ENCODE data around the gene KRT222. TPM values are rescaled to one million over a fixed set of nuclear protein-coding genes. Genes with fewer than 3 reads are reported as not detected.

Gene KRT222
- total RNA-seq, 1 donor from 2014 or later, result not detected

DNA sequence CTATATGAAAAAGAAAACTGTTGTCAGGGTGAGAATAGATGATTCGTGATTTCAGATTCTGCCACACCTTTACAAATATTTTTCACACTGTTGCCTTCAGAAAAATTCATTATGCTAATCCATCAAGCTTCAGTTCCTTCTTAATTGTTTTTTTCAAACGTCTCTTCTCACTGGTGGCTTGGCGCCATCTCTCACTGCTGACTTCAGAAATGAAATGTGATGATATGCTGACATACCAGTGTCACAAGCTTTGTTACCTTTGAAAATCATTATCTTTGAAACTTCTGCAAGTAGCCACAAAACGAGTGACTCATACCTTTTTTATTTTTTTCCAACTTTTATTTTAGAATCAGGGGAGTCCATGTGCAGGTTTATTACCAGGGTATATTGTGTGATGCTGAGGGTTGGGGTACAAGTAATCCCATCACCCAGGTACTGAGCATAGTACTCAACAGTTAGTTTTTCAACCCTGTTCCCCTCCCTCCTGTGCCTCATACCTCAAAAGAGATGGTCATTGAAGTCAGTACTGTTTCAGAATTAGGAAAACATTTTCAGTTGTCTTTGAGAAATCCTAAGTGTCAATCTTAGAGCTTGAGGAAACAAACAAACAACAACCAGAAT is 14.0 kb upstream of the KRT222 start:
- Mint-ChIP-seq H3K4me3 (no peak overlapping the region), H3K27me3 (ENCODE audit: low read depth) (peaks cover 55% of the 10 kb centered on the region), H3K9me3 (no peaks in the 10 kb centered on the region), H3K4me1 (peaks cover 6% of the 10 kb centered on the region), H3K36me3 (no peaks in the 10 kb centered on the region), H3K27ac (no peak overlapping the region)
- TF ChIP-seq, protein P1, sequence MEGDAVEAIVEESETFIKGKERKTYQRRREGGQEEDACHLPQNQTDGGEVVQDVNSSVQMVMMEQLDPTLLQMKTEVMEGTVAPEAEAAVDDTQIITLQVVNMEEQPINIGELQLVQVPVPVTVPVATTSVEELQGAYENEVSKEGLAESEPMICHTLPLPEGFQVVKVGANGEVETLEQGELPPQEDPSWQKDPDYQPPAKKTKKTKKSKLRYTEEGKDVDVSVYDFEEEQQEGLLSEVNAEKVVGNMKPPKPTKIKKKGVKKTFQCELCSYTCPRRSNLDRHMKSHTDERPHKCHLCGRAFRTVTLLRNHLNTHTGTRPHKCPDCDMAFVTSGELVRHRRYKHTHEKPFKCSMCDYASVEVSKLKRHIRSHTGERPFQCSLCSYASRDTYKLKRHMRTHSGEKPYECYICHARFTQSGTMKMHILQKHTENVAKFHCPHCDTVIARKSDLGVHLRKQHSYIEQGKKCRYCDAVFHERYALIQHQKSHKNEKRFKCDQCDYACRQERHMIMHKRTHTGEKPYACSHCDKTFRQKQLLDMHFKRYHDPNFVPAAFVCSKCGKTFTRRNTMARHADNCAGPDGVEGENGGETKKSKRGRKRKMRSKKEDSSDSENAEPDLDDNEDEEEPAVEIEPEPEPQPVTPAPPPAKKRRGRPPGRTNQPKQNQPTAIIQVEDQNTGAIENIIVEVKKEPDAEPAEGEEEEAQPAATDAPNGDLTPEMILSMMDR (IDR thresholded peaks at IDR 0.05; ENCODE audit: unreplicated experiment), result no peak
- DNase-seq (ENCODE audit: low spot score in 2 of 2, unreplicated experiment in 2 of 2), result no peak

DNA sequence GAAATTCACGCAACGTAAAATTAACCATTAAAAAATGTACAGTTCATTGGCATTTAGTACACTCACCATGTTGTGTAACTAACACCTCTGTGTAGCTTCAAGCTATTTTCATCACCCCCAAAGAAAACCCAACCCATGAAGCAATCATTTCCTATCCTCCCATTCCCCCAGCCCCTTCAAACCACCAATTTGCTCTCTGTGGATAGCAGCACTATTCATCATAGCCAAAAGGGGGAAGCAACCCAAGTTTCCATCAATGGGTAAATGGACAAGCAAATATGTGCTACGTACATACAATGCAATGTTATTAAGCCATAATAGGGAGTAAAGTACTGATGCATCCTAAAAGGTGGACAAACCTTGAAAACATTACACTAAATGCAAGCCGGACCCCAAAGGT is 10.9 kb upstream of the KRT222 start:
- H3K27ac Mint-ChIP-seq, result no peak overlapping the region
- no peaks in the 10 kb centered on the region for H3K9me3 Mint-ChIP-seq
- DNase-seq (ENCODE audit: low spot score in 2 of 2, unreplicated experiment in 2 of 2), result no peak
- TF ChIP-seq, protein P1 (IDR thresholded peaks at IDR 0.05; ENCODE audit: unreplicated experiment), result no peak
- no peaks in the 10 kb centered on the region for H3K36me3 Mint-ChIP-seq
- H3K27me3 Mint-ChIP-seq (ENCODE audit: low read depth), result peaks cover 53% of the 10 kb centered on the region
- peaks cover 7% of the 10 kb centered on the region for H3K4me1 Mint-ChIP-seq
- H3K4me3 Mint-ChIP-seq, result no peak overlapping the region

DNA sequence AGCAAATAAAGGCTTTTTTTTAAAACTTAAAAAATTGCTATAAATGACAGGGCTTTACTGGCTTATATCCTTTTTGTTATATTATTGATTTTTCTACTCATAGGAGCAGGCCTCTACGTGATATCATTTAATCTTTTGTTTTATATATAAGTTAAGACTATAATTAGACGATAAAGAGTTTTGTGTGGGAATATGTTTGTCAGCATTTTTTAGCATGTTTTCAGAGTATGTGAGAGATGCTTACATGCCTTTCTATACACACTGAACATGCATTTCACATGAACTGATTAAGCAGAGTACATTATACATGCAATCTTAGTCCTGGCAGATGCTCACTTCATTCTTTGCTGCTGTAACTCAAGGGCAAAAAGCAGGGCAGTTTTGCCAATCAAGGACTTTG is 7.7 kb upstream of the KRT222 start:
- peaks cover 7% of the 10 kb centered on the region for H3K4me1 Mint-ChIP-seq
- H3K36me3 Mint-ChIP-seq, result no peaks in the 10 kb centered on the region
- TF ChIP-seq, protein P1 (IDR thresholded peaks at IDR 0.05; ENCODE audit: unreplicated experiment), result no peak
- H3K4me3 Mint-ChIP-seq, result no peak overlapping the region
- H3K27me3 Mint-ChIP-seq (ENCODE audit: low read depth), result peaks cover 46% of the 10 kb centered on the region
- H3K27ac Mint-ChIP-seq, result no peak overlapping the region
- H3K9me3 Mint-ChIP-seq, result no peaks in the 10 kb centered on the region
- no peak for DNase-seq (ENCODE audit: low spot score in 2 of 2, unreplicated experiment in 2 of 2)

DNA sequence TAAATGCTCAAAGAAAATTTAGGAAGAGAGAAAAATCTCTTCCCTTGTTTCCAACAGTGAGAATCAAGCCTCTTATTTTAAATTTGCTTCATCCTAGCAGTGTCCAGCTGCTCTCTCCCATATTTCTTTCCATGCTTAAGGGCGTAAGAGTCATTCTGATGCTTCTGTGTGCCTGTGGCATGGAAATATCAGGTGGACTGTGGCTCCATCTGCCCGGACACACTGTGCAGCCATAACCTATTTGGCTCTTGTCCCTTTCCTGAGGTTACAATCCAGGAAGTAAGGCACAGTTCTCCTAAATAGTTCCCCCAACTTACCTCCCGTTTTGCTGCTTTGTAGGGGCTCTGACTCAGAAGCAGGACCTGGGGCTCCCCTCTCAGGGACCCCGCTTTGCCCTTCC is 6.3 kb upstream of the KRT222 start:
- no peak overlapping the region for H3K27ac Mint-ChIP-seq
- no peak overlapping the region for H3K4me3 Mint-ChIP-seq
- peaks cover 33% of the 10 kb centered on the region for H3K27me3 Mint-ChIP-seq (ENCODE audit: low read depth)
- no peak for DNase-seq (ENCODE audit: low spot score in 2 of 2, unreplicated experiment in 2 of 2)
- no peaks in the 10 kb centered on the region for H3K36me3 Mint-ChIP-seq
- no peaks in the 10 kb centered on the region for H3K9me3 Mint-ChIP-seq
- TF ChIP-seq, protein P1 (IDR thresholded peaks at IDR 0.05; ENCODE audit: unreplicated experiment), result no peak
- peaks cover 7% of the 10 kb centered on the region for H3K4me1 Mint-ChIP-seq

DNA sequence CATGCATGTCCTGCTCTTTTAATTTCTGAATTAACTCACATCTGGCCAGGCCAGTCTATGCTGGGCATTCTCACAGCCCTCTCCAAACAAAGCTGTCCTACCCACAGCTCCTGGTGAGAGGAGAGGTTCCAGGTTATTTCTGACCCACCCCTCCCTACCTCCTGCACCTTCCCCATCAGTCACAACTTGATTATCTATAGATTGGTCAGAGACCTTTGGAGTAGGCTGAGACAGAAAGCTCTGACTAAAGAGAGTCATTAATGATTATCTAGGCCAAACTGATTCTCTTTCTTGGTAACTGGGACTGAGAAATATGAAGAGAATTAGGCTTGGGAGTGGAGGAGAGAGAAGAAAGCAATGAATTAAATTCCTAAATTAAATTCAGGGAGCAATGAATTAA is 1.4 kb upstream of the KRT222 start:
- peaks cover 20% of the 10 kb centered on the region for H3K27me3 Mint-ChIP-seq (ENCODE audit: low read depth)
- peaks cover 7% of the 10 kb centered on the region for H3K4me1 Mint-ChIP-seq
- H3K4me3 Mint-ChIP-seq, result no peak overlapping the region
- H3K9me3 Mint-ChIP-seq, result no peaks in the 10 kb centered on the region
- TF ChIP-seq, protein P1 (IDR thresholded peaks at IDR 0.05; ENCODE audit: unreplicated experiment), result no peak
- no peak for DNase-seq (ENCODE audit: low spot score in 2 of 2, unreplicated experiment in 2 of 2)
- H3K36me3 Mint-ChIP-seq, result no peaks in the 10 kb centered on the region
- no peak overlapping the region for H3K27ac Mint-ChIP-seq

DNA sequence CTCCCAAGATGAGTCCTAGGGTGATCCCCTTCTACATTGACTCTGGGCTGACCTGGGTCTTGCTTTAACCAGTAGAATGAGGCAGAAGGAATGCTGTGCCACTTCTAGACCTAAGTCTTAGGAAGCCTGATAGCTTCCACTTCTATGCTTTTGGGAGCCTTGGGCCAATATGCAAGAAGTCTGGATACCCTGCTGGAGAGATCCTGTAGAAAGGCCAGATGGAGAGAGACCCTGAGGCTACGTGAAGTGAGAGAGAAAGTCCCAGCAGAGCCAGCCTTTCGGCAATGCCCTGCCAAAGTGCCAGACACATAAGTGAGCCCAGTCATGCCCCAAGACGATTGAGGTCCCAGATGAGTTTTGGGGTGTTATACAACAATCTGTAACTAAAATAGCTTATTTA is 1.7 kb downstream of the KRT222 start:
- no peaks in the 10 kb centered on the region for H3K36me3 Mint-ChIP-seq
- no peaks in the 10 kb centered on the region for H3K9me3 Mint-ChIP-seq
- no peak overlapping the region for H3K27ac Mint-ChIP-seq
- H3K4me3 Mint-ChIP-seq, result no peak overlapping the region
- H3K27me3 Mint-ChIP-seq (ENCODE audit: low read depth), result peaks cover 12% of the 10 kb centered on the region
- TF ChIP-seq, protein P1 (IDR thresholded peaks at IDR 0.05; ENCODE audit: unreplicated experiment), result no peak
- H3K4me1 Mint-ChIP-seq, result peaks cover 7% of the 10 kb centered on the region
- DNase-seq (ENCODE audit: low spot score in 2 of 2, unreplicated experiment in 2 of 2), result no peak

All from mesothelial cell of epicardium (in vitro differentiated cells).